Upper lobe of left lung (tissue), 6 donors: ENCODE results near the gene WAPL. TPM values are rescaled to one million over a fixed set of nuclear protein-coding genes. Genes with fewer than 3 reads are reported as not detected.
A peak's percentile ranks its signal among the peaks of the same experiment; 100 is the strongest.

Experiments
- ATAC-seq, 2 donors: fragments of 200-7000 bp; cut with Tn5 transposase; one replicate each; pipeline ENCODE4 v1.9.1; 2022; ENCODE audit warnings: mild to moderate bottlenecking in 2 of 2, moderate library complexity in 2 of 2; ENCODE audit not compliant: low FRiP score in 2 of 2
- DNase-seq, 2 donors: peaks; one replicate each; pipeline ENCODE4 v3.0.0-alpha.2; 2019 to 2020
- H3K27ac ChIP-seq, 4 donors: fragments of 200-600 bp; sonication (generic); one replicate each; pipeline ENCODE4 v1.5.1; 2016 to 2019
- H3K27me3 ChIP-seq, 4 donors: fragments of 200-600 bp; sonication (generic); one replicate each; pipeline ENCODE4 v1.5.1; 2017 to 2019
- H3K36me3 ChIP-seq, 4 donors: fragments of 200-600 bp; sonication (generic); one replicate each; pipeline ENCODE4 v1.5.1; 2016 to 2019
- H3K4me1 ChIP-seq, 4 donors: fragments of 200-600 bp; sonication (generic); one replicate each; pipeline ENCODE4 v1.5.1; 2018 to 2019
- H3K4me3 ChIP-seq, 4 donors: fragments of 200-600 bp; sonication (generic); one replicate each; pipeline ENCODE4 v1.5.1; 2017 to 2019; ENCODE audit warnings: mild to moderate bottlenecking in 2 of 4, moderate library complexity in 1 of 4
- H3K9me3 ChIP-seq, 4 donors: fragments of 200-600 bp; sonication (generic); one replicate each; pipeline ENCODE4 v1.5.1; 2018 to 2019
- CTCF ChIP-seq, 6 experiments: fragments of 450-650 bp in 4 of 6; fragments of 200-600 bp in 2 of 6; sonication (generic) in 2 of 6; IDR thresholded peaks; one replicate each; pipeline ENCODE4 v1.5.1; 2016 to 2019; ENCODE audit warnings: antibody characterized with exemption in 6 of 6
- EP300 ChIP-seq, 4 donors: sonication (generic); formaldehyde crosslinking; IDR thresholded peaks; one replicate each; pipeline ENCODE4 v1.5.1; 2017; ENCODE audit warnings: antibody characterized with exemption in 4 of 4, control low read depth in 2 of 4
- POLR2A ChIP-seq, 4 donors: fragments of 450-650 bp; IDR thresholded peaks; one replicate each; pipeline ENCODE4 v1.5.1; 2016 to 2017; ENCODE audit warnings: antibody characterized with exemption in 4 of 4, mild to moderate bottlenecking in 2 of 4
- POLR2AphosphoS5 ChIP-seq, 2 donors: sonication (generic); formaldehyde crosslinking; IDR thresholded peaks; one replicate each; pipeline ENCODE4 v1.5.1; 2017; ENCODE audit warnings: antibody characterized with exemption in 2 of 2
- WGBS, 2 donors: methylation state at CpG; one replicate each; pipeline ENCODE4 v1.1.5; 2017 to 2018; 5-methylcytosine and 5-hydroxymethylcytosine counted together
- total RNA-seq, 6 donors: library from RNA; depleted of rRNA in 4 of 6; stranded (reverse); fragments of >200 nt in 4 of 6; gene quantifications; one replicate each; pipeline versions ENCODE4 v1.1.0 to v1.2.1, GENCODE V29; 2016 to 2021
- donor health status: DM: no; HTN: no; CAD: no; lungs with moderate emphysema.
- donor health status: DM: no; HTN: yes; CAD: no; lungs with severe emphysema.

The WAPL gene
- total RNA-seq, 6 donors from 2014 or later, result 24.5 to 55.2 (median 38.1) TPM

- 73 to 80% methylated on average over 2 of the region's 2 CpGs for WGBS, 2 donors
- no peaks in the 10 kb centered on the region for H3K27me3 ChIP-seq
- DNase-seq, result no peak
Observed at GRCh38 chr10:86506062-86506461, 15.5 kb downstream of the WAPL start.

GRCh38 chr10:86504510-86504909, 17.1 kb downstream of the WAPL start:
- Histone ChIP-seq H3K9me3 (no peaks in the 10 kb centered on the region), H3K27ac (no peak overlapping the region), H3K4me1 (peaks cover 6 to 34% (median 11%) of the 10 kb centered on the region in 4 donors), H3K4me3 (no peak overlapping the region), H3K27me3 (no peaks in the 10 kb centered on the region), H3K36me3 (peaks cover 2 to 39% (median 18%) of the 10 kb centered on the region in 4 donors)
- WGBS, 2 donors, result 91 to 97% methylated on average over 10 of the region's 10 CpGs
- DNase-seq (no peak), ATAC-seq (no peak)
- TF ChIP-seq POLR2A (IDR thresholded peaks at IDR 0.05) (no peak), EP300 (IDR thresholded peaks at IDR 0.05) (no peak)

More at GRCh38 chr10:86506062-86506461, 15.5 kb downstream of the WAPL start:
- no peak for TF ChIP-seq CTCF (IDR thresholded peaks at IDR 0.05)
- TF ChIP-seq EP300 (IDR thresholded peaks at IDR 0.05), result no peak
- TF ChIP-seq POLR2A (IDR thresholded peaks at IDR 0.05), result no peak
- H3K27ac ChIP-seq, result no peak overlapping the region
- no peak overlapping the region for H3K4me3 ChIP-seq
- peaks cover 6 to 28% (median 9%) of the 10 kb centered on the region in 4 donors for H3K4me1 ChIP-seq
- H3K9me3 ChIP-seq, result no peaks in the 10 kb centered on the region
- no peak for ATAC-seq
- H3K36me3 ChIP-seq, result peaks cover 0 to 34% (median 8%) of the 10 kb centered on the region in 4 donors

- Histone ChIP-seq H3K9me3 (no peaks in the 10 kb centered on the region), H3K4me1 (peaks cover 0 to 31% (median 12%) of the 10 kb centered on the region in 4 donors), H3K27me3 (no peaks in the 10 kb centered on the region), H3K27ac (no peak overlapping the region), H3K36me3 (peaks cover 6 to 66% (median 26%) of the 10 kb centered on the region in 4 donors), H3K4me3 (no peak overlapping the region)
- no peak for DNase-seq
- TF ChIP-seq POLR2A (IDR thresholded peaks at IDR 0.05) (no peak), CTCF (IDR thresholded peaks at IDR 0.05) (no peak), EP300 (IDR thresholded peaks at IDR 0.05) (no peak), POLR2AphosphoS5 (IDR thresholded peaks at IDR 0.05) (no peak)
- no peak for ATAC-seq
Observed at GRCh38 chr10:86500846-86501245, 20.7 kb downstream of the WAPL start.

- WGBS, 2 donors, result 63 to 77% methylated on average over 1 of the region's 1 CpG
- no peak overlapping the region for H3K27ac ChIP-seq
- peaks cover 6 to 70% (median 26%) of the 10 kb centered on the region in 4 donors for H3K36me3 ChIP-seq
- H3K9me3 ChIP-seq, result no peaks in the 10 kb centered on the region
- TF ChIP-seq POLR2A (IDR thresholded peaks at IDR 0.05) (no peak), EP300 (IDR thresholded peaks at IDR 0.05) (no peak), POLR2AphosphoS5 (IDR thresholded peaks at IDR 0.05) (no peak), CTCF (IDR thresholded peaks at IDR 0.05) (no peak)
- H3K4me3 ChIP-seq, result no peak overlapping the region
- no peaks in the 10 kb centered on the region for H3K27me3 ChIP-seq
- DNase-seq (no peak), ATAC-seq (no peak)
- peaks cover 0 to 30% (median 10%) of the 10 kb centered on the region in 4 donors for H3K4me1 ChIP-seq
Observed at GRCh38 chr10:86498598-86498997, 23.0 kb downstream of the WAPL start.

GRCh38 chr10:86497621-86498020, 24.0 kb downstream of the WAPL start:
- no peak for ATAC-seq
- no peak for DNase-seq
- Histone ChIP-seq H3K4me1 (peaks cover 0 to 30% (median 10%) of the 10 kb centered on the region in 4 donors), H3K36me3 (peaks cover 6 to 62% (median 19%) of the 10 kb centered on the region in 4 donors), H3K27ac (peak overlapping the region in 1 of 4 donors; percentile 27), H3K9me3 (no peaks in the 10 kb centered on the region), H3K27me3 (no peaks in the 10 kb centered on the region), H3K4me3 (no peak overlapping the region)
- WGBS, 2 donors, result 88 to 89% methylated on average over 3 of the region's 3 CpGs
- TF ChIP-seq POLR2A (IDR thresholded peaks at IDR 0.05) (no peak), CTCF (IDR thresholded peaks at IDR 0.05) (no peak), EP300 (IDR thresholded peaks at IDR 0.05) (no peak), POLR2AphosphoS5 (IDR thresholded peaks at IDR 0.05) (no peak)
